ACHN (cell line): ENCODE measurements around the gene ZZZ3.

Source experiments
- DNase-seq: peaks from one replicate; pipeline ENCODE4 v3.0.0-alpha.2; 2015
- in situ Hi-C: cut with HindIII; loops from 2 replicates; pipeline ENCODE4 v1.10.0; 2017; ENCODE audit warnings: low sequenced_read_pairs, low pct_ligation_motif_present, low pct_unique_long_range_greater_than_20kb

Gene ZZZ3

DNA sequence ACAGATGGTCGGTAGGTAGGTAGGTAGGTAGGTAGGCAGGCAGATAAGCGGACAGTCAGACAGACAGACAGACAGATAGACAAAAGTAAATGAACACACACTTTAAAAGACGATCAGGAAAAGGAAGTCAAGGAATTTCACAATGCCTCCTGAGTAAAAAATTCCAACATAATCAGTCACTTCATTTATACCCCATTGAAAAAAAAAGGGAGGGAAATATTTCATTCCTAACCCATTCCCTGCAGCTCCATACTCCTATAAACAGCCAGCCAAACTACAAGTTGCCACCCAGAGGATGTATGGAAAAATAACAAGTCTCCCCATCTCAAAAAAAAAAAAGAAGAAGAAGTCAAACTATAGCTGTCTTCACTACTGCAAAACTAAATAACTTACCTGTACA, 43.4 kb downstream of the ZZZ3 start:
- DNase-seq, result peak; percentile 27
- in situ Hi-C loops, result no loop called here

DNA sequence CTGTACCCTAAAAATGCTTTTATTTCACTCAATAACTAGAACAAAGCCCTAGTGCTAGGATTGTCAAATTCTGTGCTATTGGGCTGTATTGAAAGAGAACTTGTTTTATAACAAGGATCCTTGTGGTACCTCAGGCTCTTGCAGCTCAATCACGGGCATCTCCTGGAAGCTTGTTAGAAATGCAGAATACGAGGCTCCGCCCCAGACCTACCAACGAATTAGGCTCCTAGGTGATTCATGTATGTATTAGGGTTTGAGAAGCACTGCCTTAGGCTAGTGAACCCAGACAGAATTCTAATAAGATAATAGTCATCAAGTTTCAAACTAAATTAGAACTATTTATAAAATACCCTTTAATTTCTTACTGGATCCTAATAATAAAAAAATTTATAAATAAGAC, 45.6 kb downstream of the ZZZ3 start:
- no peak for DNase-seq
- in situ Hi-C loops, result no loop called here
